IMR-90 (cell line): ENCODE data around the gene ABR. TPM values are rescaled to one million over a fixed set of nuclear protein-coding genes. Genes with fewer than 3 reads are reported as not detected.

Source experiments
- ATAC-seq: fragments of 200-7000 bp; cut with Tn5 transposase; 2 replicates; pipeline ENCODE4 v1.9.1; 2020; ENCODE audit warnings: low read depth, mild to moderate bottlenecking, moderate library complexity
- BruUV-seq: library from RNA; stranded (reverse); fragments of 400-500 nt; replicated peaks from 2 replicates; lab custom pipeline; 2021; lab: Mats Ljungman, UMichigan
- CTCF ChIA-PET: fragments of 300-600 bp; formaldehyde crosslinking; extraction: SDS; loops from one replicate; lab custom pipeline; 2021; ENCODE audit warnings: antibody characterized with exemption; lab: Yijun Ruan, JAX
- POLR2A ChIA-PET: fragments of 300-600 bp; sonication (Branson Sonifier 250); formaldehyde crosslinking; loops from one replicate; lab custom pipeline; 2022; ENCODE audit warnings: antibody characterized with exemption; ENCODE audit not compliant: unreplicated experiment; lab: Charles Lee
- DNase-seq: peaks from one replicate; pipeline ENCODE4 v3.0.0; 2013
- H2AFZ ChIP-seq: replicated peaks from 2 replicates; pipeline ENCODE3; 2013; ENCODE audit warnings: low read length, mild to moderate bottlenecking; ENCODE audit not compliant: poor library complexity
- H2AK5ac ChIP-seq: 2 replicates; pipeline ENCODE4 v1.6.1; 2013; ENCODE audit warnings: low read depth, low read length, inconsistent platforms
- H2AK9ac ChIP-seq: replicated peaks from 2 replicates; pipeline ENCODE3; 2013; ENCODE audit warnings: mild to moderate bottlenecking, low read depth, low read length, moderate library complexity; ENCODE audit not compliant: poor library complexity
- H2BK120ac ChIP-seq: 2 replicates; pipeline ENCODE4 v1.6.1; 2013; ENCODE audit warnings: low read depth, low read length, inconsistent platforms
- H2BK15ac ChIP-seq: 3 replicates; pipeline ENCODE4 v1.6.1; 2013; ENCODE audit warnings: low read depth, low read length, inconsistent platforms
- H2BK20ac ChIP-seq: 2 replicates; pipeline ENCODE4 v1.6.1; 2013; ENCODE audit warnings: low read depth, mild to moderate bottlenecking, inconsistent platforms, low read length, moderate library complexity
- H2BK5ac ChIP-seq: 2 replicates; pipeline ENCODE4 v1.6.1; 2013; ENCODE audit warnings: mild to moderate bottlenecking, low read depth, low read length, inconsistent platforms; ENCODE audit not compliant: poor library complexity, severe bottlenecking
- H3K14ac ChIP-seq: replicated peaks from 2 replicates; pipeline ENCODE4 v1.6.1; 2013; ENCODE audit warnings: low read depth, low read length, inconsistent platforms
- H3K18ac ChIP-seq: 2 replicates; pipeline ENCODE4 v1.6.1; 2013; ENCODE audit warnings: low read depth, low read length, control low read depth
- H3K23ac ChIP-seq: 2 replicates; pipeline ENCODE4 v1.6.1; 2013; ENCODE audit warnings: low read depth, low read length, inconsistent platforms
- H3K27ac ChIP-seq: 2 replicates; pipeline ENCODE4 v1.5.1; 2013; ENCODE audit warnings: mild to moderate bottlenecking, control low read depth, low read length; ENCODE audit not compliant: insufficient read depth
- H3K27me3 ChIP-seq: 2 replicates; pipeline ENCODE4 v1.6.1; 2013; ENCODE audit warnings: low read length; ENCODE audit not compliant: control insufficient read depth, insufficient read depth
- H3K36me3 ChIP-seq: 2 replicates; pipeline ENCODE4 v1.6.1; 2013; ENCODE audit warnings: low read length, mixed read lengths; ENCODE audit not compliant: control insufficient read depth, insufficient read depth
- H3K4ac ChIP-seq: 2 replicates; pipeline ENCODE4 v1.6.1; 2013; ENCODE audit warnings: low read depth, low read length, inconsistent platforms
- H3K4me1 ChIP-seq: 2 replicates; pipeline ENCODE4 v1.6.1; 2013; ENCODE audit warnings: low read length, mixed read lengths; ENCODE audit not compliant: control insufficient read depth, insufficient read depth
- H3K4me2 ChIP-seq: 2 replicates; pipeline ENCODE4 v1.6.1; 2013; ENCODE audit warnings: low read depth, mild to moderate bottlenecking, control low read depth, low read length, moderate library complexity
- H3K4me3 ChIP-seq: 2 replicates; pipeline ENCODE4 v1.5.1; 2013; ENCODE audit warnings: low read depth, mild to moderate bottlenecking, control low read depth, low read length, moderate library complexity; ENCODE audit not compliant: insufficient read depth
- H3K56ac ChIP-seq: 2 replicates; pipeline ENCODE4 v1.6.1; 2013; ENCODE audit warnings: low read length, inconsistent platforms; ENCODE audit not compliant: insufficient read depth; ENCODE audit errors: extremely low read depth
- H3K79me1 ChIP-seq, 2 experiments: 2 replicates each; pipeline ENCODE4 v1.6.1; 2013; ENCODE audit warnings: low read length in 2 of 2, inconsistent platforms in 1 of 2, low read depth in 1 of 2
- H3K9ac ChIP-seq: 2 replicates; pipeline ENCODE4 v1.6.1; 2013; ENCODE audit warnings: low read depth, low read length, control low read depth
- H3K9me1 ChIP-seq: 2 replicates; pipeline ENCODE4 v1.6.1; 2013; ENCODE audit warnings: low read length, inconsistent platforms; ENCODE audit not compliant: insufficient read depth
- H3K9me3 ChIP-seq: 2 replicates; pipeline ENCODE4 v1.6.1; 2013; ENCODE audit warnings: low read length; ENCODE audit not compliant: control insufficient read depth, insufficient read depth
- H4K20me1 ChIP-seq: 2 replicates; pipeline ENCODE4 v1.6.1; 2013; ENCODE audit warnings: low read length, inconsistent platforms; ENCODE audit not compliant: insufficient read depth
- H4K5ac ChIP-seq: 2 replicates; pipeline ENCODE4 v1.6.1; 2013; ENCODE audit warnings: mild to moderate bottlenecking, low read depth, low read length, control low read depth
- H4K8ac ChIP-seq, 2 experiments: 2 replicates each; pipeline ENCODE4 v1.6.1; 2013; ENCODE audit warnings: low read depth in 2 of 2, low read length in 2 of 2, control low read depth in 1 of 2, inconsistent platforms in 1 of 2
- H4K91ac ChIP-seq: 2 replicates; pipeline ENCODE4 v1.6.1; 2013; ENCODE audit warnings: low read depth, low read length, inconsistent platforms; ENCODE audit not compliant: insufficient read depth
- BHLHE40 ChIP-seq: fragments of 150-350 bp; IDR thresholded peaks from 2 replicates; pipeline ENCODE4 v1.6.1; 2016; ENCODE audit warnings: mild to moderate bottlenecking, low read depth, low read length
- FOS ChIP-seq: fragments of 150-350 bp; IDR thresholded peaks from 2 replicates; pipeline ENCODE4 v1.6.1; 2016; ENCODE audit warnings: low read depth, low read length
- SMC3 ChIP-seq: fragments of 150-350 bp; IDR thresholded peaks from 2 replicates; pipeline ENCODE4 v1.6.1; 2016; ENCODE audit warnings: low read depth, mild to moderate bottlenecking, antibody characterized with exemption, low read length, moderate library complexity
- WGBS, 2 experiments: methylation state at CpG; one replicate each; pipeline versions ENCODE4 v1.1.5 to v1.1.7; 2013; ENCODE audit warnings: missing lambda C conversion rate in 2 of 2; ENCODE audit not compliant: insufficient read length in 1 of 2; ENCODE audit errors: extremely low coverage in 2 of 2; 5-methylcytosine and 5-hydroxymethylcytosine counted together
- dilution Hi-C: fragments of 300-500 bp; cut with HindIII; formaldehyde crosslinking; loops from one replicate; pipeline ENCODE4 v1.14.3; 2018; ENCODE audit warnings: low sequenced_read_pairs; ENCODE audit not compliant: unreplicated experiment
- in situ Hi-C: fragments of 300-500 bp; cut with MboI; formaldehyde crosslinking; loops from 3 replicates; pipeline ENCODE4 v1.14.3; 2019; ENCODE audit warnings: low sequenced_read_pairs, inconsistent platforms, mixed read lengths
- intact Hi-C: fragments of 100-400 bp; cut with micrococcal nuclease; formaldehyde crosslinking; loops from 2 replicates; pipeline ENCODE4 v1.10.0; 2022
- polyA plus RNA-seq, 3 experiments: library from polyadenylated mRNA; depleted of rRNA; stranded (reverse); fragments of >200 nt; gene quantifications; 2 replicates each; pipeline ENCODE4 v1.2.3, GENCODE V29; 2012; ENCODE audit warnings: low replicate concordance in 1 of 3
- total RNA-seq: library from RNA; depleted of rRNA; stranded (reverse); fragments of >200 nt; gene quantifications from 2 replicates; pipeline ENCODE4 v1.2.3, GENCODE V29; 2012
- TF ChIP-seq, protein P1 (sequence below): conservative IDR thresholded peaks from 2 replicates; pipeline ENCODE4 v1.5.1; 2012; ENCODE audit warnings: mild to moderate bottlenecking, low read depth, low read length, improper control_type of control experiment

Gene ABR
- total and polyA plus RNA-seq, 2 of the 4 experiments (the other 2 are of a cell fraction): 28.3 to 79.7 TPM

- Histone ChIP-seq H4K20me1 (peaks cover 7% of the 10 kb centered on the region; the same call in 1 of the 2 replicates), H3K27ac (no peak overlapping the region), H4K5ac (no peak overlapping the region), H2AK5ac (no peak overlapping the region), H3K18ac (no peak overlapping the region), H3K36me3 (peaks cover 56% of the 10 kb centered on the region), H4K91ac (no peak overlapping the region), H3K14ac (no peak overlapping the region), H3K4ac (no peak overlapping the region), H3K23ac (no peak overlapping the region), H2AFZ (no peak overlapping the region), H3K4me2 (no peak overlapping the region), H3K4me1 (peaks cover 5% of the 10 kb centered on the region; the same call in 1 of the 2 replicates), H3K4me3 (no peak overlapping the region), H2BK15ac (no peak overlapping the region), H3K9ac (no peak overlapping the region), H2BK5ac (no peak overlapping the region), H3K56ac (no peak overlapping the region), H3K9me3 (no peaks in the 10 kb centered on the region), H2AK9ac (no peak overlapping the region), H3K27me3 (no peaks in the 10 kb centered on the region), H2BK20ac (no peak overlapping the region), H3K79me1 (peaks cover 0 to 5% of the 10 kb centered on the region in 2 experiments; a peak in 2 of 4 replicates), H3K9me1 (no peaks in the 10 kb centered on the region), H4K8ac (no peak overlapping the region), H2BK120ac (no peak overlapping the region)
- dilution Hi-C loops: no loop called here
- POLR2A ChIA-PET: no interaction called here
- ATAC-seq: no peak
- in situ Hi-C loops: no loop called here
- 92% methylated on average over 6 of the region's 10 CpGs; no CpG with 5 or more reads in 1 of the 2 experiments for WGBS, 2 experiments
- TF ChIP-seq BHLHE40: no peak
- no peak for TF ChIP-seq FOS
- TF ChIP-seq, protein P1, sequence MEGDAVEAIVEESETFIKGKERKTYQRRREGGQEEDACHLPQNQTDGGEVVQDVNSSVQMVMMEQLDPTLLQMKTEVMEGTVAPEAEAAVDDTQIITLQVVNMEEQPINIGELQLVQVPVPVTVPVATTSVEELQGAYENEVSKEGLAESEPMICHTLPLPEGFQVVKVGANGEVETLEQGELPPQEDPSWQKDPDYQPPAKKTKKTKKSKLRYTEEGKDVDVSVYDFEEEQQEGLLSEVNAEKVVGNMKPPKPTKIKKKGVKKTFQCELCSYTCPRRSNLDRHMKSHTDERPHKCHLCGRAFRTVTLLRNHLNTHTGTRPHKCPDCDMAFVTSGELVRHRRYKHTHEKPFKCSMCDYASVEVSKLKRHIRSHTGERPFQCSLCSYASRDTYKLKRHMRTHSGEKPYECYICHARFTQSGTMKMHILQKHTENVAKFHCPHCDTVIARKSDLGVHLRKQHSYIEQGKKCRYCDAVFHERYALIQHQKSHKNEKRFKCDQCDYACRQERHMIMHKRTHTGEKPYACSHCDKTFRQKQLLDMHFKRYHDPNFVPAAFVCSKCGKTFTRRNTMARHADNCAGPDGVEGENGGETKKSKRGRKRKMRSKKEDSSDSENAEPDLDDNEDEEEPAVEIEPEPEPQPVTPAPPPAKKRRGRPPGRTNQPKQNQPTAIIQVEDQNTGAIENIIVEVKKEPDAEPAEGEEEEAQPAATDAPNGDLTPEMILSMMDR: no peak
- TF ChIP-seq SMC3: no peak
- BruUV-seq: no TSS peak
- intact Hi-C loops: no loop called here
- DNase-seq: no peak
- CTCF ChIA-PET: no interaction called here
Measured at GRCh38 chr17:1010086-1010450, 169.7 kb downstream of the ABR start.
